OCI-LY7 (cell line): ENCODE results near the gene MAMSTR. TPM values are rescaled to one million over a fixed set of nuclear protein-coding genes. Genes with fewer than 3 reads are reported as not detected.

Experiments
- BruUV-seq: library from RNA; stranded (reverse); fragments of 400-500 nt; replicated peaks from 2 replicates; lab custom pipeline; 2021; lab: Mats Ljungman, UMichigan
- CTCF ChIA-PET: fragments of 300-600 bp; sonication (Branson Sonifier 250); formaldehyde crosslinking; loops from one replicate; lab custom pipeline; 2022; ENCODE audit warnings: antibody characterized with exemption; ENCODE audit not compliant: unreplicated experiment; lab: Charles Lee
- POLR2A ChIA-PET: fragments of 300-600 bp; sonication (Branson Sonifier 250); formaldehyde crosslinking; loops from one replicate; lab custom pipeline; 2022; ENCODE audit warnings: antibody characterized with exemption; lab: Charles Lee
- DNase-seq: peaks from one replicate; pipeline ENCODE4 v3.0.0-alpha.2; 2015; ENCODE audit warnings: low spot score
- H2AFZ ChIP-seq: fragments of 200-600 bp; sonication (generic), shearing (Covaris generic); 2 replicates; pipeline ENCODE4 v1.6.1; 2014; ENCODE audit warnings: mild to moderate bottlenecking, antibody characterized with exemption, low read length, moderate library complexity
- H3K27ac ChIP-seq: fragments of 200-600 bp; sonication (generic); 2 replicates; pipeline ENCODE4 v1.5.1; 2014; ENCODE audit warnings: mixed run types, low read depth, mild to moderate bottlenecking, moderate library complexity, low read length, inconsistent platforms; ENCODE audit not compliant: poor library complexity, severe bottlenecking
- H3K36me3 ChIP-seq: fragments of 200-600 bp; sonication (generic); 2 replicates; pipeline ENCODE4 v1.6.1; 2014; ENCODE audit warnings: mild to moderate bottlenecking, antibody characterized with exemption, low read length, moderate library complexity, mixed read lengths; ENCODE audit not compliant: insufficient read depth
- H3K4me1 ChIP-seq: fragments of 200-600 bp; sonication (generic); 2 replicates; pipeline ENCODE4 v1.5.1; 2014; ENCODE audit warnings: mild to moderate bottlenecking, low read length; ENCODE audit not compliant: insufficient read depth, poor library complexity, severe bottlenecking
- H3K4me2 ChIP-seq: fragments of 200-600 bp; sonication (generic); 2 replicates; pipeline ENCODE4 v1.6.1; 2014; ENCODE audit warnings: mild to moderate bottlenecking, low read length
- H3K4me3 ChIP-seq: fragments of 200-600 bp; sonication (generic); 2 replicates; pipeline ENCODE4 v1.5.1; 2014; ENCODE audit warnings: mild to moderate bottlenecking, low read depth, low read length; ENCODE audit not compliant: poor library complexity, severe bottlenecking
- H3K79me2 ChIP-seq: fragments of 200-600 bp; sonication (generic); 2 replicates; pipeline ENCODE4 v1.6.1; 2016; ENCODE audit warnings: low read depth, mild to moderate bottlenecking, low read length, moderate library complexity, mixed read lengths; ENCODE audit not compliant: insufficient read depth
- H3K9me2 ChIP-seq: fragments of 200-600 bp; sonication (generic); 2 replicates; pipeline ENCODE4 v1.6.1; 2016; ENCODE audit warnings: mild to moderate bottlenecking, low read length, mixed read lengths; ENCODE audit not compliant: insufficient read depth
- H3K9me3 ChIP-seq: fragments of 200-600 bp; sonication (generic); 2 replicates; pipeline ENCODE4 v1.6.1; 2014; ENCODE audit warnings: mild to moderate bottlenecking, mixed run types, low read length, mixed read lengths
- H4K20me1 ChIP-seq: fragments of 200-600 bp; sonication (generic); 2 replicates; pipeline ENCODE4 v1.6.1; 2014; ENCODE audit warnings: mild to moderate bottlenecking, antibody characterized with exemption, low read length, moderate library complexity, mixed read lengths; ENCODE audit not compliant: insufficient read depth
- EZH2phosphoT487 ChIP-seq: fragments of 200-600 bp; sonication (generic); IDR thresholded peaks from 2 replicates; pipeline ENCODE4 v1.6.1; 2018; ENCODE audit warnings: low read depth, borderline replicate concordance, mild to moderate bottlenecking, mixed run types, antibody characterized with exemption, low read length, moderate library complexity, mixed read lengths
- intact Hi-C: fragments of 100-400 bp; cut with micrococcal nuclease; formaldehyde crosslinking; loops from one replicate; pipeline ENCODE4 v1.10.0; 2022; ENCODE audit not compliant: unreplicated experiment
- total RNA-seq, 2 experiments: library from RNA; depleted of rRNA in 1 of 2; stranded (reverse); fragments of >200 nt in 1 of 2; shearing (Covaris generic) in 1 of 2; gene quantifications; 2 replicates each; pipeline ENCODE4 v1.2.3, GENCODE V29; 2014 to 2022
- TF ChIP-seq, protein P1 (sequence below): fragments of 200-600 bp; sonication (generic); conservative IDR thresholded peaks from 2 replicates; pipeline ENCODE4 v1.5.1; 2014; ENCODE audit warnings: mild to moderate bottlenecking, antibody characterized with exemption, low read length, moderate library complexity, mixed read lengths

Gene MAMSTR
- total RNA-seq, 2 experiments from 2014 or later: 1.2 TPM

GRCh38 chr19:48739404-48740163 lies 20.1 kb upstream of the MAMSTR start:
- H3K79me2 ChIP-seq: no peaks in the 10 kb centered on the region
- H3K4me2 ChIP-seq: peak overlapping the region; percentile 41; the same call in 1 of the 2 replicates
- H3K4me3 ChIP-seq: no peak overlapping the region
- no peaks in the 10 kb centered on the region for H3K9me2 ChIP-seq
- CTCF ChIA-PET: interaction anchor here (0.6 kb wide), 1 partner anchor 73 kb away, joined by 7 read pairs; no protein-coding TSS in a partner anchor
- no peak for TF ChIP-seq EZH2phosphoT487
- TF ChIP-seq, protein P1, sequence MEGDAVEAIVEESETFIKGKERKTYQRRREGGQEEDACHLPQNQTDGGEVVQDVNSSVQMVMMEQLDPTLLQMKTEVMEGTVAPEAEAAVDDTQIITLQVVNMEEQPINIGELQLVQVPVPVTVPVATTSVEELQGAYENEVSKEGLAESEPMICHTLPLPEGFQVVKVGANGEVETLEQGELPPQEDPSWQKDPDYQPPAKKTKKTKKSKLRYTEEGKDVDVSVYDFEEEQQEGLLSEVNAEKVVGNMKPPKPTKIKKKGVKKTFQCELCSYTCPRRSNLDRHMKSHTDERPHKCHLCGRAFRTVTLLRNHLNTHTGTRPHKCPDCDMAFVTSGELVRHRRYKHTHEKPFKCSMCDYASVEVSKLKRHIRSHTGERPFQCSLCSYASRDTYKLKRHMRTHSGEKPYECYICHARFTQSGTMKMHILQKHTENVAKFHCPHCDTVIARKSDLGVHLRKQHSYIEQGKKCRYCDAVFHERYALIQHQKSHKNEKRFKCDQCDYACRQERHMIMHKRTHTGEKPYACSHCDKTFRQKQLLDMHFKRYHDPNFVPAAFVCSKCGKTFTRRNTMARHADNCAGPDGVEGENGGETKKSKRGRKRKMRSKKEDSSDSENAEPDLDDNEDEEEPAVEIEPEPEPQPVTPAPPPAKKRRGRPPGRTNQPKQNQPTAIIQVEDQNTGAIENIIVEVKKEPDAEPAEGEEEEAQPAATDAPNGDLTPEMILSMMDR: no peak
- POLR2A ChIA-PET: no interaction called here
- H3K36me3 ChIP-seq: no peaks in the 10 kb centered on the region
- no peaks in the 10 kb centered on the region for H4K20me1 ChIP-seq
- H2AFZ ChIP-seq: no peak overlapping the region
- intact Hi-C loops: loop anchor here (2.0 to 5.0 kb wide), 2 partner anchors 25 to 92 kb away; partner anchors contain the start of gene CA11
- DNase-seq: no peak
- peaks cover 20% of the 10 kb centered on the region for H3K4me1 ChIP-seq
- H3K27ac ChIP-seq: no peak overlapping the region
- H3K9me3 ChIP-seq: no peaks in the 10 kb centered on the region
- BruUV-seq: no TSS peak

DNA sequence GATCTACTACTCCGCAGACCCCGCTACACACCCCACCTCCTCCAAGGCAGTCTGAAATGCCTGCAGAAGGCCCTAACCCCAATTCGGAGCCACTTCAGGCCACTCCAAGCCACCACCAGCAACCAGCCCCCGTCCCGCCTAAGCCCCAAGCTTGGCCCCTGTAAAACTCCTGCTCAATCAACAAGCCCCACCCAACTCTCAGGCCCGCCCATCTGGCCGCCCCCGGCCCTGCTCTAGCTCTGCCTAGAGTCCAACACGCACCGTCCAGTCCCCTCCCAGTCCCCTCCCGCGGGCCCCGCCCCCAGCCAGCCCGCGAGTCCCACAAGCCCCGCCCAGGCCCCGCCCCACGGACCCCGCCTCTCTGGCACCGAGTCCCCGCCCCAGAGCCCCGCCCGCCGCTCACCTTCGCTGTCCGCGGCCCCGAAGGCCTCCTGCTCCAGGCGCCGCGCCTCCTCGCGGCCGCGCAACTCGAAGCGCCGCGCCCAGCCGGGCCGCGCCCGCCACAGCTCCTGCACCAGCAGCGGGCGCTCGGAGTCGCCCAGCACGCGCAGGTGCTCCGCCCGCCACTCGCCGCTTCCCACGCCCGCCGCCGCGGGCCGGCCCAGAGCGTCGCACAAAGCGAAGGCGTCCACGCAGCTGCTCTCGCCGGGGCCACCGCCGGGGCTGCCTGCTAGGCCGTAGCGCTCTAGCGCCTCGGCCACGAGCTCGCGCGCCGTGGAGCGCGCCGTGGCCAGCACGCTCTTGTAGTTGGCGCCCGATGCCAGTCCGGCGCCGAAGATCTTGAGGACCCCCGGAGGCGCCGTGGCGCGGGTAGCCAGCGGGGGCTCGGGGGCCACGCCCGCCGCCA lies 19.3 kb upstream of the MAMSTR start:
- no TSS peak for BruUV-seq
- intact Hi-C loops: loop anchor here (1.0 to 5.0 kb wide), 3 partner anchors 24 to 91 kb away; partner anchors contain the start of gene CA11
- ChIA-PET CTCF (no interaction called here), POLR2A (no interaction called here)
- H3K4me3 ChIP-seq: no peak overlapping the region
- peak; percentile 87 for DNase-seq
- peak overlapping the region; percentile 49; the same call in 1 of the 2 replicates for H3K4me2 ChIP-seq
- no peaks in the 10 kb centered on the region for H3K9me2 ChIP-seq
- no peaks in the 10 kb centered on the region for H3K36me3 ChIP-seq
- no peak overlapping the region for H3K27ac ChIP-seq
- H3K79me2 ChIP-seq: no peaks in the 10 kb centered on the region
- H3K4me1 ChIP-seq: peaks cover 20% of the 10 kb centered on the region
- no peak for TF ChIP-seq EZH2phosphoT487
- TF ChIP-seq, protein P1: peak; percentile 53; the same call in 1 of the 2 replicates
- no peaks in the 10 kb centered on the region for H3K9me3 ChIP-seq
- no peaks in the 10 kb centered on the region for H4K20me1 ChIP-seq
- H2AFZ ChIP-seq: no peak overlapping the region
